GM19099 (cell line): Measurements from ENCODE around the gene VKORC1L1.

Experiments used
- POLR2A ChIP-seq: IDR thresholded peaks from 3 replicates; pipeline ENCODE4 v1.6.1; 2011; ENCODE audit warnings: low read depth; ENCODE audit not compliant: insufficient read length; ENCODE audit errors: extremely low read depth

The VKORC1L1 gene

DNA sequence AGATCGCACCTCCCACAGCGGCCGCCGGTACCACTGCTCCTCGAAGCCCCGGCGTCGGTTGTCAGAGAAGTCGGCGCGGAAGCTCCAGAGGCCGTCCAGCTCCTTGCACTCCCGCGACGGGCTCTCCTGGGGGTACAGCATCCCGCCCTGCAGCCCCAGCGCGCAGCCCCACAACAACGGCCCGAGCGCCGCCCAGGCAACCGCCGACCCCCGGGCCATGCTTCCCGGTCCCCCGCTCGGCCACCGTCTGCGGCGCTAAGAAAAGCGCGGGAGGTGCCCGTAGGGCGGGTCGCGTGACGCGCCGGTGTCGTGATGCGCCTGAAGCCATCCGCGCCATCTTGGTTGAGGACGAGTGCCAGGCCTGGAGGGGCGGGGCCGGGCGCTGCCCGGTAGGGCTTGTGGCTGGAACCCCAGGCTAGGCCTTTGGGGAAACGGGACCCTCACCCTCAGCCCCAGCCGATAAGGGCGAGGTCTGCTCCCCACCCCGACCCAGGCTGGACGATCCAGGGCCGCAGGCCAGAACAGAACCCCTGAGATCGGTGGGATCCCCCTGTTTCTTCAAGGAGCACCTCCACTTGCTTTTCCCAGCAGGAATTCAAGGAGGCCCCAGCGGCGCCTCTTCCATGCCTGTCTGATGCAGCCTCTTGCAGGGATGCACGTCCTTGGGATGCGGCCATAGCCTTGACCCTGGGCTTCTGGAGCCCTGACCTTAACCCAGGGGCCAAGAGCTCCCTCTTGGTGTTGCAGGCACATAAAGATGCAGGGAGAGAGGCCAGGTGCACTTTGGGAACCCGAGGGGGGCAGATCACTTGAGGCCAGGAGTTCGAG is 109.3 kb downstream of the VKORC1L1 start, which contains the start of gene GUSB:
Gene GUSB (minus strand): TSS at position 249 of the 828 bp plus-strand sequence. CDS start 30 bp downstream, at position 219.
- TF ChIP-seq POLR2A = peak; percentile 82

DNA sequence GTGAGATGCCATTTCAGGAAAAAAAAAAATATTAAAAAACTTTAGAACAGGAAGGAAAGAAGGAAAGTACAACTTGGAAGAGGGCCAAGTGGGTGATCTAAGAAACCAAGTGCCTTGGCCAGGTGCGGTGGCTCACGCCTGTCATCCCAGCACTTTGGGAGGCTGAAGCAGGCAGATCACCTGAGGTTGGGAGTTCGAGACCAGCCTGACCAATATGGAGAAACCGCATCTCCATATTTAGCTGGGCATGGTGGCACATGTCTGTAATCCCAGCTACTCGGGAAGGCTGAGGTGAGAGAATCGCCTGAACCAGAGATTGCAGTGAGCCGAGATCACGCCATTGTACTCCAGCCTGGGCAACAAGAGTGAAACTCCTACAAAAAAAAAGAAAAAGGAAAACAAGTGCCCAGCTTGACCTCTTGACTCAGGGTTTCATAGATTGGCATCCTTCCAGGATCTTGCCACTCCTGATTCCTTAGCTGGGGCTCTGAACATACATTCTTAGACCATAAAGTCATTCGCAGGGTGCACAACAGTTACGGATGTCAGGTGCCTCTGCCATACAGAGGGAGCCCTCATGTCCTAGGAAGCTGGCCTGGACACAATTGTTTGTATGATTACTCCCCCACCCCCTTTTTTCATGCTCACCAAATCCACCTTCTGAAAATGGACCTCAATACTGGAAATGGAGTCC is 111.2 kb downstream of the VKORC1L1 start:
- no peak for TF ChIP-seq POLR2A

DNA sequence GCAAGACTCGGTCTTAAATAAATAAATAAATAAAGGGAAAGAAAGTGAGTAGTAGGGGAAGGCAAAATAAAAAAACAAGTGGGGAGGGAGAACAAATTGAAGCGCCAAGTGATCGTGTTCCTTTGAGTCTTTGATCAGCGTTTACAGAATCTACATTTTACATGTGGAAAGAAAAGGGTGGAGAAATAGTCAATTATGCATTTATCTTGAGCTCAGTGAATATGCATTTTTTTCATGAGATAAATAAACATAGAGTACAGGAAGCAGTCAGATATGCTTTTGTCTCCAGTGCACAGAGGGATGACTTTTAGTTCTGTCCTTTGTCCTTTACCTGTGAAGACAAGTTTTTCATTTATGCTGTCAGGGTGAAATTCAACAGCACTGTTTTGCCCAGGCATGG is 115.2 kb downstream of the VKORC1L1 start:
- TF ChIP-seq POLR2A = no peak

DNA sequence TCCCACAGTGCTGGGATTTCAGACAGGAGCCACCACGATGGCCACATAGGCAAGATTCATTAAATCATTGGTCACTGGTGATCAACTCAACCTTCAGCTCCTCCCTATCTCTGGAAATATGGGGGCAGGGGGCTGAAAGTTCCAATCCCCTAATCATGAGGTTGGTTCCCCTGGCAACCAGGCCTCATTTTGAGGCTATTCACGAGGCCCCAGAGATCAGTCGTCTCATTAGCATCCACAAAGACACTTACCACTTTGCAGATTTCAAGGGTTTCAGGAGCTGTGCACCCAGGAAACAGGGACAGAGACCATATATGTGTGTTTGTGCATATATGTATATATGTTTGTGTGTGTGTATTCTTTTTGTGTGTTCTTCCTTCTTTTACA is 116.8 kb downstream of the VKORC1L1 start:
- no peak for TF ChIP-seq POLR2A

DNA sequence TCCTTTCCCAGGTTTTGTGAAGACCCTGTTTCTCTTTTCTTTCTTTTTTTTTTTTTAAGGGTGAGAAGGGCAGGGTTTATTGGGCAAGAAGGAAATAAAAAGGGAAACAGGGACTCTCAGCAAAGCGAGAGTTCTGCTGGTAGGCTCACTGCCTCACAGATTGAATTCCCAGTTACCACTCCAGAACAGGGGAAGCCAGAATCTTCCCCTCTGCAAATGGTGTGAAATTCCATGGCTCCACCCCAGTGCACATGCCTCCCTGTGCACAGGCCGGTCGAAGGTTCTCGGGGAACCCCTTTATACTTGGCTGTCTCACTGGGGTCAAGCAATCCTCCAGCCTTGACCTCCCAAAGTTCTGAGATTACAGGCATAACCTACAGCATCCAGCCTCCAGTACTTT is 119.7 kb downstream of the VKORC1L1 start:
- TF ChIP-seq POLR2A = no peak

DNA sequence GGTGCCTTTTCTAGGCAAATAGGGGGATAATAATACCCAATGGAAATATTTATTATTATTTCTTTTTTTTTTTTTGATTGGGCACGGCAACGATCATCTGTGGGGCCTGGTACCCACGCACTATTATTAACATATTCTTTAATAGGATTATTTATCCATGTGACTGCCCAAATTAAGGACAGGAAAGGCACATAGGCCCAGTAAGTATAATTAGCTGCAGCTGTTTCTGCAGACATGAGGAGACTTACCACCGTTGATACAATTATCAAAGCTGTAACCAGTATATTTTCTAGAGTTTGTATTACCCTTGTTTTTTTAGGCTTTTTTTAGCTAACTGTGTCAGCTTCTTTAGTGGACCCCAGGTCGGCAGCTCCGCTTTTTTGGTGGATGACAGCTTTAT is 134.4 kb downstream of the VKORC1L1 start:
- TF ChIP-seq POLR2A = no peak
